ENCODE results near the gene DYNLT1. TPM values are rescaled to one million over a fixed set of nuclear protein-coding genes. Genes with fewer than 3 reads are reported as not detected.
"Not testable (repeated sequence)": the region's sequence is repeated elsewhere in the genome, so short reads cannot be mapped to it uniquely, and the experiment has no call there.

The DYNLT1 gene
- total RNA-seq, 2 experiments from 2014 or later: 29.3 to 49.2 TPM

- no peaks in the 10 kb centered on the region for H3K4me1 ChIP-seq (ENCODE audit: insufficient read depth, low read length, poor library complexity, severe bottlenecking)
- no peaks in the 10 kb centered on the region for H4K20me1 ChIP-seq (ENCODE audit: insufficient read depth, low read length)
- intact Hi-C loops (cut with micrococcal nuclease; ENCODE audit: unreplicated experiment): no loop called here
- no peaks in the 10 kb centered on the region for H3K9me3 ChIP-seq (ENCODE audit: low read length)
- ChIA-PET CTCF (ENCODE audit: unreplicated experiment) (no interaction called here), POLR2A (interaction anchor here (0.6 kb wide), 1 partner anchor 53 kb away, joined by 3 read pairs; no protein-coding TSS in a partner anchor)
- BruUV-seq (replicated peaks): no TSS peak
- no peak overlapping the region for H3K27ac ChIP-seq (ENCODE audit: low read depth, low read length, poor library complexity, severe bottlenecking)
- no peak overlapping the region for H3K4me3 ChIP-seq (ENCODE audit: low read depth, low read length, poor library complexity, severe bottlenecking)
- no peak overlapping the region for H3K4me2 ChIP-seq (ENCODE audit: low read length)
- H2AFZ ChIP-seq (ENCODE audit: low read length): no peak overlapping the region
- H3K79me2 ChIP-seq (ENCODE audit: insufficient read depth, low read depth, low read length): no peaks in the 10 kb centered on the region
- no peaks in the 10 kb centered on the region for H3K36me3 ChIP-seq (ENCODE audit: insufficient read depth, low read length)
- no peak for TF ChIP-seq CTCF (conservative IDR thresholded peaks at IDR 0.05; ENCODE audit: low read length)
- TF ChIP-seq EZH2phosphoT487 (IDR thresholded peaks at IDR 0.05; ENCODE audit: borderline replicate concordance, low read depth, low read length): no peak
- no peak for DNase-seq (ENCODE audit: low spot score)
- H3K9me2 ChIP-seq (ENCODE audit: insufficient read depth, low read length): no peaks in the 10 kb centered on the region
These were observed 30.0 kb upstream of the DYNLT1 start for GRCh38 chr6:158674342-158675131.

- Histone ChIP-seq H3K9me2 (ENCODE audit: insufficient read depth, low read length) (no peaks in the 10 kb centered on the region), H3K4me2 (ENCODE audit: low read length) (no peak overlapping the region), H4K20me1 (ENCODE audit: insufficient read depth, low read length) (no peaks in the 10 kb centered on the region), H3K27ac (ENCODE audit: low read depth, low read length, poor library complexity, severe bottlenecking) (no peak overlapping the region), H3K4me1 (ENCODE audit: insufficient read depth, low read length, poor library complexity, severe bottlenecking) (no peaks in the 10 kb centered on the region), H3K4me3 (ENCODE audit: low read depth, low read length, poor library complexity, severe bottlenecking) (no peak overlapping the region), H2AFZ (ENCODE audit: low read length) (no peak overlapping the region), H3K9me3 (ENCODE audit: low read length) (no peaks in the 10 kb centered on the region), H3K79me2 (ENCODE audit: insufficient read depth, low read depth, low read length) (no peaks in the 10 kb centered on the region), H3K36me3 (ENCODE audit: insufficient read depth, low read length) (no peaks in the 10 kb centered on the region)
- CTCF ChIA-PET (ENCODE audit: unreplicated experiment): no interaction called here
- BruUV-seq (replicated peaks): no TSS peak
- DNase-seq (ENCODE audit: low spot score): no peak
- TF ChIP-seq CTCF (conservative IDR thresholded peaks at IDR 0.05; ENCODE audit: low read length) (no peak), EZH2phosphoT487 (IDR thresholded peaks at IDR 0.05; ENCODE audit: borderline replicate concordance, low read depth, low read length) (no peak)
- POLR2A ChIA-PET: interaction anchor here (0.6 to 1.2 kb wide), 4 partner anchors 13 to 118 kb away, joined by 3 to 6 read pairs (median 3); no protein-coding TSS in a partner anchor
- intact Hi-C loops (cut with micrococcal nuclease; ENCODE audit: unreplicated experiment): no loop called here
These were observed 28.2 kb upstream of the DYNLT1 start for GRCh38 chr6:158672726-158673125.

- DNase-seq (ENCODE audit: low spot score); H3K9me2 ChIP-seq (ENCODE audit: insufficient read depth, low read length); intact Hi-C loops (cut with micrococcal nuclease; ENCODE audit: unreplicated experiment); H3K79me2 ChIP-seq (ENCODE audit: insufficient read depth, low read depth, low read length); H4K20me1 ChIP-seq (ENCODE audit: insufficient read depth, low read length); H3K27ac ChIP-seq (ENCODE audit: low read depth, low read length, poor library complexity, severe bottlenecking); H3K4me2 ChIP-seq (ENCODE audit: low read length); CTCF ChIA-PET (ENCODE audit: unreplicated experiment); H2AFZ ChIP-seq (ENCODE audit: low read length); BruUV-seq (replicated peaks); H3K4me3 ChIP-seq (ENCODE audit: low read depth, low read length, poor library complexity, severe bottlenecking); H3K9me3 ChIP-seq (ENCODE audit: low read length); POLR2A ChIA-PET; H3K36me3 ChIP-seq (ENCODE audit: insufficient read depth, low read length); H3K4me1 ChIP-seq (ENCODE audit: insufficient read depth, low read length, poor library complexity, severe bottlenecking): not testable (repeated sequence)
These were observed 27.6 kb upstream of the DYNLT1 start for GRCh38 chr6:158672119-158672518.
